ENCODE results near the gene MAP2K2. TPM values are rescaled to one million over a fixed set of nuclear protein-coding genes. Genes with fewer than 3 reads are reported as not detected.
A peak's percentile ranks its signal among the peaks of the same experiment; 100 is the strongest.

Gene MAP2K2
- total RNA-seq, 1 donor from 2014 or later, result 139 TPM

GRCh38 chr19:4077800-4078684 lies 45.9 kb downstream of the MAP2K2 start:
- DNase-seq (ENCODE audit: low spot score), result no peak

- DNase-seq (ENCODE audit: low spot score), result no peak
Measured at GRCh38 chr19:4077007-4077374, 46.9 kb downstream of the MAP2K2 start.

GRCh38 chr19:4075373-4075772 lies 48.5 kb downstream of the MAP2K2 start:
- DNase-seq (ENCODE audit: low spot score), result peak; percentile 11

GRCh38 chr19:4071610-4072009 lies 52.3 kb downstream of the MAP2K2 start:
- DNase-seq (ENCODE audit: low spot score), result no peak

GRCh38 chr19:4069331-4069959 lies 54.5 kb downstream of the MAP2K2 start:
- DNase-seq (ENCODE audit: low spot score), result no peak

- DNase-seq (ENCODE audit: low spot score), result no peak
Measured at GRCh38 chr19:4068047-4068966, 55.6 kb downstream of the MAP2K2 start.

- DNase-seq (ENCODE audit: low spot score), result no peak
Measured at GRCh38 chr19:4067396-4068046, 56.4 kb downstream of the MAP2K2 start.

GRCh38 chr19:4066682-4067395 lies 57.1 kb downstream of the MAP2K2 start, which contains the start of gene ZBTB7A:
Gene ZBTB7A, minus strand, starts transcription at chr19:4066899. Its CDS starts 11,667 bp downstream, at chr19:4055232.
- DNase-seq (ENCODE audit: low spot score), result peak; percentile 80

- no peak for DNase-seq (ENCODE audit: low spot score)
Measured at GRCh38 chr19:4066176-4066606, 57.7 kb downstream of the MAP2K2 start.

- DNase-seq (ENCODE audit: low spot score), result peak; percentile 97
Measured at GRCh38 chr19:4065430-4066175, 58.3 kb downstream of the MAP2K2 start.

GRCh38 chr19:4064496-4065260 lies 59.2 kb downstream of the MAP2K2 start:
- peak; percentile 51 for DNase-seq (ENCODE audit: low spot score)

GRCh38 chr19:4064149-4064495 lies 59.8 kb downstream of the MAP2K2 start:
- no peak for DNase-seq (ENCODE audit: low spot score)

GRCh38 chr19:4063369-4064148 lies 60.4 kb downstream of the MAP2K2 start:
- DNase-seq (ENCODE audit: low spot score), result no peak

GRCh38 chr19:4062419-4063368 lies 61.2 kb downstream of the MAP2K2 start:
- no peak for DNase-seq (ENCODE audit: low spot score)

GRCh38 chr19:4061683-4062418 lies 62.1 kb downstream of the MAP2K2 start:
- peak; percentile 83 for DNase-seq (ENCODE audit: low spot score)

GRCh38 chr19:4061178-4061682 lies 62.7 kb downstream of the MAP2K2 start:
- peak; percentile 75 for DNase-seq (ENCODE audit: low spot score)

Measured in mucosa of gallbladder (tissue), 1 donor.